Naive B cell (primary cell): ENCODE data around the gene THY1. TPM values are rescaled to one million over a fixed set of nuclear protein-coding genes. Genes with fewer than 3 reads are reported as not detected.

Source experiments
- ATAC-seq, 2 donors: fragments of 150-1000 bp; cut with Tn5 transposase; 2 replicates each; pipeline ENCODE4 v1.10.0; 2021; ENCODE audit warnings: low read depth in 2 of 2, mild to moderate bottlenecking in 2 of 2, moderate library complexity in 2 of 2
- DNase-seq: peaks from one replicate; pipeline ENCODE4 v3.0.0; 2022
- H3K27ac Mint-ChIP-seq, 6 donors: one replicate each; pipeline ENCODE4 v1.8.0; 2020 to 2022; ENCODE audit warnings: mild to moderate bottlenecking in 6 of 6, mixed read lengths in 6 of 6, moderate library complexity in 5 of 6, inconsistent platforms in 2 of 6
- H3K27me3 Mint-ChIP-seq, 3 donors: one replicate each; pipeline ENCODE4 v1.8.0; 2021 to 2022; ENCODE audit warnings: mixed read lengths in 3 of 3, mild to moderate bottlenecking in 1 of 3
- H3K36me3 Mint-ChIP-seq, 2 donors: one replicate each; pipeline ENCODE4 v1.8.0; 2020 to 2022; ENCODE audit warnings: mixed read lengths in 2 of 2, inconsistent platforms in 1 of 2, mild to moderate bottlenecking in 1 of 2
- H3K4me1 Mint-ChIP-seq, 3 donors: one replicate each; pipeline ENCODE4 v1.8.0; 2020 to 2022; ENCODE audit warnings: mixed read lengths in 3 of 3, inconsistent platforms in 1 of 3, mild to moderate bottlenecking in 1 of 3, moderate library complexity in 1 of 3
- H3K4me3 Mint-ChIP-seq, 8 donors: one replicate each; pipeline ENCODE4 v1.8.0; 2020 to 2022; ENCODE audit warnings: mild to moderate bottlenecking in 8 of 8, mixed read lengths in 8 of 8, moderate library complexity in 8 of 8, inconsistent platforms in 2 of 8
- H3K9me3 Mint-ChIP-seq, 7 donors: one replicate each; pipeline ENCODE4 v1.8.0; 2020 to 2022; ENCODE audit warnings: mixed read lengths in 7 of 7, mild to moderate bottlenecking in 5 of 7, inconsistent platforms in 2 of 7, moderate library complexity in 1 of 7
- polyA plus RNA-seq, 6 donors: library from polyadenylated mRNA; unstranded; fragments of 300-500 nt; fragmentation: Illumina TruSeq; gene quantifications; one replicate each; pipeline ENCODE4 v1.2.3, GENCODE V29; 2021; ENCODE audit warnings: low read depth in 6 of 6

Gene THY1
- polyA plus RNA-seq, 6 donors from 2014 or later, result not detected

DNA sequence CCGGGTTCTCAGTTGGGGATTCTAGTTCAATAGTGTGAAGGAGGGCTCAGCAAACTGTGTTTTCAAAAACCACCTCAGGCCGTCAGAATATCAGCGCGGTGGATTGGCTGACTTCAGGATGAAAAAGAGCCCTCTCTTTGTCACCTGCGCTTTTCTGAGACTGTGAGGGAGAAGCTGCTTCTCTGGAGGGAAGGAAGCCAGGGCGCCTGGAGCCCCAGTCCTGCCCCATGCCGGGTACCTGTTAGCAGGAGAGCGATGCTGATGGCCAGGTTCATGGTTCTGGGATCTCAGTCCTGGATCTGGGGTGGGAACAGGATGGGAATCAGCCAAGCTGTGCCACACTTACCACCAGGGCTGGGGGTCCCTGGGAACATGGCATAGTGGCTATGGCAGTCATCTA, 2.3 kb downstream of the THY1 start:
- Mint-ChIP-seq H3K4me3 (no peak overlapping the region), H3K9me3 (peaks cover 0 to 5% (median 0%) of the 10 kb centered on the region in 7 donors), H3K36me3 (no peaks in the 10 kb centered on the region), H3K4me1 (peaks cover 9 to 22% (median 15%) of the 10 kb centered on the region in 3 donors), H3K27ac (no peak overlapping the region), H3K27me3 (peaks cover 51 to 78% (median 75%) of the 10 kb centered on the region in 3 donors)
- ATAC-seq (no peak), DNase-seq (no peak)

DNA sequence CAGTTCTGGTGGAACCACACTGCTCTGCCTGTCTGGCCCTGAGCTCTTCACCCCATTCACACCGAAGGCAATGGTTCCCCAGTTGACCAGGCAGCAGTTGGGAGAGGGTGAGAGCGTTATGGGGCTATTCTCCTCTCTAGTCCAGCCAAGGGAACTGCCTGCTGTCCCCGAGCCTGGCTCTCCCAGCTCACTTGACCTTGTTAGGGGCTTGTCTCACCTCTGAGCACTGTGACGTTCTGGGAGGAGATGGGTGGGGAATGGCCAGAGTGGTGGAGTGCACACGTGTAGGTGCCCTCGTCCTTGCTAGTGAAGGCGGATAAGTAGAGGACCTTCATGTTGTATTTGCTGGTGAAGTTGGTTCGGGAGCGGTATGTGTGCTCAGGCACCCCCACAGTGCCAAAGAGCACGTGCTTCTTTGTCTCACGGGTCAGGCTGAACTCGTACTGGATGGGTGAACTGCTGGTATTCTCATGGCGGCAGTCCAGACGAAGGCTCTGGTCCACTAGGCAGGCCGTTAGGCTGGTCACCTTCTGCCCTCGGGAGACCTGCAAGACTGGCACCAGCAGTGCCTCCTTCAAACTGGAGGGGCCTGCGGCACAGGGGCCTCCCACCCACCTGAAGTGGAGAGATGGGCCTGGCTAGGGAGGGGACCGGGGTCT, 3.0 kb downstream of the THY1 start:
- Mint-ChIP-seq H3K9me3 (peaks cover 0 to 7% (median 0%) of the 10 kb centered on the region in 7 donors), H3K27ac (no peak overlapping the region), H3K36me3 (no peaks in the 10 kb centered on the region), H3K4me3 (peak overlapping the region in 1 of 8 donors; percentile 5), H3K4me1 (peaks cover 9 to 22% (median 15%) of the 10 kb centered on the region in 3 donors), H3K27me3 (peaks cover 47 to 74% (median 70%) of the 10 kb centered on the region in 3 donors)
- DNase-seq, result no peak
- ATAC-seq, result no peak

DNA sequence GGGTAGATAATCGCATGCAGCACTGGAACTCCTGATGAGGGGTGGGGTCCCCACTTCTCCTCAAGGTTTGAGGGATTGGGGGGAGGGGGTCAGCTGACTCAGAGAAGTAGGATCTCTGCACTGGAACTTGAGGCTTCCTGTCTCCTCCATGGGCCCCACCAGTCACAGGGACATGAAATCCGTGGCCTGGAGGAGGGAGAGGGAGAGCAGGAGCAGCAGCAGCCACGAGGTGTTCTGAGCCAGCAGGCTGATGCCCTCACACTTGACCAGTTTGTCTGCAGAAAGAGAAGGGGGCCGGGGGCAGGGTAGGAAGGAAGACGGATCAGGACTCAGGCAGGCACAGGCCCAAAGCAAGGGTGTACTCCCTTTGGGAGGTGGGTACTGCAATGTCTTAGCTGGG, 3.7 kb downstream of the THY1 start:
- ATAC-seq (no peak), DNase-seq (no peak)
- no peak overlapping the region for H3K4me3 Mint-ChIP-seq
- H3K27ac Mint-ChIP-seq, result no peak overlapping the region
- H3K4me1 Mint-ChIP-seq, result peaks cover 9 to 22% (median 15%) of the 10 kb centered on the region in 3 donors
- H3K9me3 Mint-ChIP-seq, result peaks cover 0 to 12% (median 5%) of the 10 kb centered on the region in 7 donors
- H3K27me3 Mint-ChIP-seq, result peaks cover 44 to 67% (median 63%) of the 10 kb centered on the region in 3 donors
- peaks cover 4 to 5% of the 10 kb centered on the region in 2 donors for H3K36me3 Mint-ChIP-seq

- Mint-ChIP-seq H3K27ac (no peak overlapping the region), H3K4me1 (peaks cover 9 to 19% (median 15%) of the 10 kb centered on the region in 3 donors), H3K9me3 (peaks cover under 1 to 13% (median 5%) of the 10 kb centered on the region in 7 donors), H3K4me3 (no peak overlapping the region), H3K27me3 (peaks cover 41 to 62% (median 58%) of the 10 kb centered on the region in 3 donors), H3K36me3 (peaks cover 4 to 5% of the 10 kb centered on the region in 2 donors)
- no peak for DNase-seq
- no peak for ATAC-seq
These were observed 4.2 kb downstream of the THY1 start for GRCh38 chr11:119418759-119419158.

DNA sequence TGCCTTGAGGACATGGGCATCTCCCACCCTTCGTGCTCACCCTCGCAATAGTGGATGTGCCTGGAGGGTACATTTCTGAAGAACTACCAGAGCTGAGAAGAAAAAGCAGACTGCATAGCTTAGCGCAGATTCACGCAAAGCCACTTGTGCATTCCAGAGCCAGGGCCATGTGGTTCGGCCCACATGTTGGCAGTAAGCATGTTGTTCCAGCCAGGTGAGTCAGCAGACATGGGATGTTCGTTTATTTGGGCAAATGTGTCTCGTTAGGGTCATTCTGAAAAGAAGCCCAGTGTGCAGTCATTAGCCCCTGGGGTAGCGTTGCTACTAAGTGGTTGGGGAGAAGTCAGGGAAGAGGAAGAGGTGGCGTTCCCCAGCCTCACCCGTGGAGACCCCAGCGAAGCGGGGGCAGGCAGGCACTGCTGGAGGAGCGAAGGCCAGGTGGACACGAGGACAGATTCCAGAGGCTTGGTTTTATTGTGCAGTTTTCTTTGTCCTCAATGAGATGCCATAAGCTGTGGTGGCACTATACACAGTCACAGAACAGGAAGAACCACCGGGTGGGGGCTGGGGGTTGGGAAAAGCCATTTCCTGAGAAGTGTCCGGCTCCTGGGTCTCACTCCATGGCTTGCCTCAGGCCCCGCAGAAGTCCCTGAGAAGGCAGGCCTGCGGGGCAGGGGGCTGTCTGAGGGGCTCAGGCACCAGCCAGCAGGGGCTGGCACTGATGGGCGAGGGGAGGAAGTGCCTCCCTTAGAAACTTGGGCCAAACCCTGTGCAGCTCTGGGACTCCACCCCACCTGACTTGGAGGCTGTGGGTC, 5.0 kb downstream of the THY1 start:
- Mint-ChIP-seq H3K27me3 (peaks cover 36 to 54% (median 54%) of the 10 kb centered on the region in 3 donors), H3K4me1 (peaks cover 9 to 12% (median 12%) of the 10 kb centered on the region in 3 donors), H3K4me3 (no peak overlapping the region), H3K27ac (peak overlapping the region in 1 of 6 donors; percentile 49), H3K9me3 (peaks cover 1 to 13% (median 5%) of the 10 kb centered on the region in 7 donors), H3K36me3 (peaks cover 4 to 5% of the 10 kb centered on the region in 2 donors)
- no peak for ATAC-seq
- DNase-seq, result no peak

DNA sequence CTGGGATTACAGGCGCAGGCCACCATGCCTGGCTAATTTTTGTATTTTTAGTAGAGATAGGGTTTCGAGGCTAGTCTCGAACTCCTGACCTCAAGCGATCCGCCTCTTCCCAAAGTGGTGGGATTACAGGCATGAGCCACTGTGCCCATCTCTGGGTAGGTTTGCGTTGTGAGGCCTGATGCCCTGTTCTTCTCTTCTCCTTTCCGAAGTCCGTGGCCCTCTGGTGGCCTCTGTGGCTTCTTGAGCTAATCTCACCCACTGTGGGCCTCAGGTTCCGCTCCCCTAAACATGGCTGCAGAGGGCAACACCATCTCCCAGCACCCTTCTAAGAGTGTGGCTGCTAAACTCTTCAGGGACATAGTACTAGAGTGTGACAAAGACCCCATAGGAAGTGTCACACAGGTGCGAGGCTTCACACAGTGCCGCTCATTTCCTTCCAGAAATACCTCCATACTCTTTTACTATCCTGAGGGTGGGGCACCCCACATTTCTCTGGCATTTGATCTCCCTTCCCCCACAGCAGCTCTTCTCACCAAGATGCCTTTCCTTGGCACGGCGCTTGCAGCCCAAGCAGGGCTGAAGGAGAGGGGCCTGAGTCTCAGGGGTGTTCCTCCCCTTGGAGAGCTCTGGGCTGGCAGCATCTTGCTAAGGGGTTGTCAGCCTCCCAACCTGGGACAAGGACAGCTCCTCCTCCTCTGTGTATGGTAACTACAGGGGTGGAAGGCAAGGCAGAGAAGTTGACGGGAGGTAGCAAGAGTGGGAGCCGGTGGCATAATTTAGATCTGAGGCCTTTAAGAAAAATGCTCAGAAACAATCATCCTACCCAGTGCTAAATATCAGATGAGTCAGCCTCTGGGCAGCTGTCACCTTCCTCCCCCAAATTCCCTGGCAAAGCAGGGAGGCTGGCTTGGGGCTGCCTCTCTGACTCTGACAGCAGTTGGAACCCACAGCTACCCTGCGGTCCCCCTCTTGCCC, 6.1 kb downstream of the THY1 start:
- DNase-seq (no peak), ATAC-seq (no peak)
- Mint-ChIP-seq H3K36me3 (peaks cover 5 to 12% of the 10 kb centered on the region in 2 donors), H3K4me3 (no peak overlapping the region), H3K27me3 (peaks cover 34 to 52% (median 48%) of the 10 kb centered on the region in 3 donors), H3K9me3 (peaks cover 1 to 22% (median 10%) of the 10 kb centered on the region in 7 donors), H3K27ac (no peak overlapping the region), H3K4me1 (peaks cover under 1 to 3% (median 2%) of the 10 kb centered on the region in 3 donors)

DNA sequence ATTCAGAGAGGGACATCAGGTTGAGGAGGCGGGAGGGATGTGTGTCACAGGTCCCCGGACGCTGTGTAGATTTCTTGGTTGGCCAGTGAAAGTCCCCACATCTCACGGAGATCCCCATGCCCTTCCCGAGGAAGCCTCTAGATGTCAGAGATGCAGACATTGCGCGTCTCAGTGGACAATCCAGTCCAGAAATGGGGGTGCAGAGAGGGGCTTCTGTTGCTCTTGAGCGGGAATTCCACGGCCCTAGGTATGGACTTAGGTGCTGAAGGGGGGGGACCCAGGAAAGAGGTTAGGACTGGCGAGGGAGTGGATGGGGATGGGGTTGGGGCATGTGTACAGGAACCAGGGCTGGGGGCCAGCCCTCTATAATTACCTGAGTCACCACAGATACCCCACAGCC, 7.0 kb downstream of the THY1 start:
- ATAC-seq, result no peak
- H3K4me3 Mint-ChIP-seq, result no peak overlapping the region
- no peak overlapping the region for H3K27ac Mint-ChIP-seq
- no peaks in the 10 kb centered on the region for H3K4me1 Mint-ChIP-seq
- H3K36me3 Mint-ChIP-seq, result peaks cover 5 to 12% of the 10 kb centered on the region in 2 donors
- DNase-seq, result no peak
- H3K27me3 Mint-ChIP-seq, result peaks cover 28 to 57% (median 43%) of the 10 kb centered on the region in 3 donors
- H3K9me3 Mint-ChIP-seq, result peaks cover 1 to 22% (median 10%) of the 10 kb centered on the region in 7 donors

DNA sequence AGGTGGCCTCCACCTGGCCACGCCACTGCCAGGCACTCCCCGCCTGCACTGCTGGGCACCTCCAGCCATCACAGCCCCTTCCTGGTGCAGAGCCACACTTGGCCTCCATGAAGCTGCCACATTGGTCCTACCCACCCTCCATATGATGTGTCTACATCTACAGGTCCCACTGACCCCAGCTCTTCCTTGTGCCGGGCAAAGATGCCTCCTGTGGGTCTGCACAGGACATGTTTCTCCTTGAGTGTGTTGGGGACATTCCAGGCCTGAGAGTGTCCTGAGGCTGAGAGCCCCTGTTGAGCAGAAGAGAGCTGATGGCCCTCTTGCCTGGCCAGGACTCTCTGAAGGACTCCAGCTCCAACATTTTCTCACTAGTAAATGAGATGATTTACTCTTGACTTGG, 7.5 kb downstream of the THY1 start:
- no peak overlapping the region for H3K4me3 Mint-ChIP-seq
- H3K9me3 Mint-ChIP-seq, result peaks cover 1 to 22% (median 10%) of the 10 kb centered on the region in 7 donors
- DNase-seq (no peak), ATAC-seq (no peak)
- H3K27ac Mint-ChIP-seq, result peak overlapping the region in 1 of 6 donors; percentile 57
- no peaks in the 10 kb centered on the region for H3K4me1 Mint-ChIP-seq
- H3K36me3 Mint-ChIP-seq, result peaks cover 5 to 12% of the 10 kb centered on the region in 2 donors
- peaks cover 28 to 53% (median 40%) of the 10 kb centered on the region in 3 donors for H3K27me3 Mint-ChIP-seq

DNA sequence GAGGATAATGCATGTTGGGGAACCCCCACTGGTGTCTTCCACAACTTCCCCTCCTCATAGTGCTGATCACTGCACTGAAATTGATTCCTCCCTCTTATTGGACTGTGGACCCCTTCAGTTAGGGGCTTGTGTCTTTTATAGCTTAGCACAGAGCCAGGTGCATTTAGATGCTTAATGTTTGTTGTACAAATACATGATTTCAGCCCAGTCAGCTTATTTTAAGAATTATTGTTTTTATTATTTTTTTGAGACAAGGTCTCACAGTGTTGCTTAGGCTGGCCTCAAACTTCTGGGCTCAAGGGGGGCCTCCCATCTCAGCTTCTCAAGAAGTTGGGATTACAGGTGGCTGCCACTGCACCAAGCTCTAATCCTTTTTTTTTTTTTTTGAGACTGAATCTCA, 8.2 kb downstream of the THY1 start:
- Mint-ChIP-seq H3K4me1 (no peaks in the 10 kb centered on the region), H3K27ac (no peak overlapping the region), H3K4me3 (no peak overlapping the region), H3K27me3 (peaks cover 28 to 45% (median 32%) of the 10 kb centered on the region in 3 donors), H3K36me3 (peaks cover 5 to 12% of the 10 kb centered on the region in 2 donors), H3K9me3 (peaks cover 1 to 22% (median 10%) of the 10 kb centered on the region in 7 donors)
- ATAC-seq, result no peak
- no peak for DNase-seq

DNA sequence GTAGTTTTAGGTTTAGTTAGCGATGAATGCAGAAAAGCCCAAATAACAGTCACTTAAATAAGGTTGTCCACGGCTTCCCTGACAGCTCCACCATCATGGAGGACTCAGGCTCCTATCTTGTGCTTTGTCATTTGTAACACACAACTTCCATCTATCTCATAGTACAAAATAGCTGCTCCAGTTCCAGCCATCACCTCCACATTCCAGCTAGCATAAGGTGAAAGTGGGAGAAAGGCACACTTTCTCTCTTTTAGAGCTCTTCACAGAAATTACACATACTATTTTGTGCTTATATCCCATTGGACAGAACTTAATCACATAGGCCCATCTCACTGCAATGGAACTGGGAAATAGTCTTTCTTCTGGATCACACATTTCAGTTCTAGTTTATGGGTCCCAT, 8.7 kb downstream of the THY1 start:
- H3K27me3 Mint-ChIP-seq, result peaks cover 27 to 41% (median 31%) of the 10 kb centered on the region in 3 donors
- no peaks in the 10 kb centered on the region for H3K4me1 Mint-ChIP-seq
- peaks cover 1 to 22% (median 10%) of the 10 kb centered on the region in 7 donors for H3K9me3 Mint-ChIP-seq
- H3K36me3 Mint-ChIP-seq, result peaks cover 5 to 12% of the 10 kb centered on the region in 2 donors
- H3K4me3 Mint-ChIP-seq, result no peak overlapping the region
- ATAC-seq, result no peak
- no peak for DNase-seq
- H3K27ac Mint-ChIP-seq, result no peak overlapping the region

DNA sequence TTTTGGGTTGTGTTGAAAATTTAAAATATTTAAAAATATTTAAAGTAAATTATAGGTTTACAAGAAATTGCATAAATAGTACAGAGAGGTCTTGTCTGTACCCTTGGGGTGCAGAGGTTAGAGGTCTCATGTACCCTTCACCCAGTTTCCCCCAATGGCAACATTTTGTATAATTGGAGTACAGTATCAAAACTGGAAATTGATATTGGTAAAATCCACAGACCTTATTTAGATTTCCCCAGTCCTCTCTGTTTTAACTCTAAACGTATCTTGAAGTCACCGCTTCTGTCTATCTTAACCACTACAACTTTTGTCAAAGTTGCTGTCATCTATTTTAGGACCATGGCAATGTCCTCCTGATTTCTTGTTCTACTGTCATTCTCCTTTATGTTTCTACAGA, 10.9 kb downstream of the THY1 start:
- H3K27ac Mint-ChIP-seq, result no peak overlapping the region
- peaks cover 18 to 24% (median 20%) of the 10 kb centered on the region in 3 donors for H3K27me3 Mint-ChIP-seq
- H3K4me3 Mint-ChIP-seq, result peak overlapping the region in 1 of 8 donors; percentile 15
- H3K9me3 Mint-ChIP-seq, result peaks cover 1 to 22% (median 10%) of the 10 kb centered on the region in 7 donors
- ATAC-seq, result no peak
- no peak for DNase-seq
- no peaks in the 10 kb centered on the region for H3K4me1 Mint-ChIP-seq
- H3K36me3 Mint-ChIP-seq, result peaks cover 5 to 12% of the 10 kb centered on the region in 2 donors

DNA sequence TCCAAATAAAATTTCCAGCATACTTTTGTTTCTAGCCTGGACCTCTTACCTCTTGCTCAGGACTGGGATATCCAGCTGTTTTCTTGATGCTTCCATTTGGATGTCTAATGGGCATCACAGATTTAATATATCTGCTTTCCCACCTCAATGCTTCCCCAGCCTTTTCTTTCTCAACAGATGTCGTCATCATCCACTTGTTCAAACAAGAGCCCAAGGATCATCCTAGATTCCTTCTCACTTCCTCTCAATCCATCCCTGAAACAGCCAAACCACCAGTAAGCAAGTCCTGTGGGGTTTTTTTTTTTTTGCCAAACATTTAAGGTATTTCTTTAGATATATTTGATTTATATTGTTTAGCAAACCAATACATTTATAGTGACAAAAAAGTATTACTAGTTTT, 12.5 kb downstream of the THY1 start:
- no peak overlapping the region for H3K27ac Mint-ChIP-seq
- no peaks in the 10 kb centered on the region for H3K4me1 Mint-ChIP-seq
- DNase-seq (no peak), ATAC-seq (no peak)
- peaks cover 1 to 15% (median 10%) of the 10 kb centered on the region in 7 donors for H3K9me3 Mint-ChIP-seq
- peaks cover 12 to 20% (median 16%) of the 10 kb centered on the region in 3 donors for H3K27me3 Mint-ChIP-seq
- H3K36me3 Mint-ChIP-seq, result peaks cover 5 to 12% of the 10 kb centered on the region in 2 donors
- H3K4me3 Mint-ChIP-seq, result no peak overlapping the region
